GM12874 (cell line): ENCODE results near the gene NAXD.

Experiments
- TF ChIP-seq, protein P1 (sequence below): IDR thresholded peaks from 2 replicates; pipeline ENCODE4 v1.5.1; 2011; ENCODE audit warnings: low read depth, mild to moderate bottlenecking, control low read depth, low read length, moderate library complexity; ENCODE audit not compliant: insufficient read depth

Gene NAXD

GRCh38 chr13:110644892-110645521 is 29.7 kb downstream of the NAXD start:
- TF ChIP-seq, protein P1, sequence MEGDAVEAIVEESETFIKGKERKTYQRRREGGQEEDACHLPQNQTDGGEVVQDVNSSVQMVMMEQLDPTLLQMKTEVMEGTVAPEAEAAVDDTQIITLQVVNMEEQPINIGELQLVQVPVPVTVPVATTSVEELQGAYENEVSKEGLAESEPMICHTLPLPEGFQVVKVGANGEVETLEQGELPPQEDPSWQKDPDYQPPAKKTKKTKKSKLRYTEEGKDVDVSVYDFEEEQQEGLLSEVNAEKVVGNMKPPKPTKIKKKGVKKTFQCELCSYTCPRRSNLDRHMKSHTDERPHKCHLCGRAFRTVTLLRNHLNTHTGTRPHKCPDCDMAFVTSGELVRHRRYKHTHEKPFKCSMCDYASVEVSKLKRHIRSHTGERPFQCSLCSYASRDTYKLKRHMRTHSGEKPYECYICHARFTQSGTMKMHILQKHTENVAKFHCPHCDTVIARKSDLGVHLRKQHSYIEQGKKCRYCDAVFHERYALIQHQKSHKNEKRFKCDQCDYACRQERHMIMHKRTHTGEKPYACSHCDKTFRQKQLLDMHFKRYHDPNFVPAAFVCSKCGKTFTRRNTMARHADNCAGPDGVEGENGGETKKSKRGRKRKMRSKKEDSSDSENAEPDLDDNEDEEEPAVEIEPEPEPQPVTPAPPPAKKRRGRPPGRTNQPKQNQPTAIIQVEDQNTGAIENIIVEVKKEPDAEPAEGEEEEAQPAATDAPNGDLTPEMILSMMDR: peak; percentile 55

DNA sequence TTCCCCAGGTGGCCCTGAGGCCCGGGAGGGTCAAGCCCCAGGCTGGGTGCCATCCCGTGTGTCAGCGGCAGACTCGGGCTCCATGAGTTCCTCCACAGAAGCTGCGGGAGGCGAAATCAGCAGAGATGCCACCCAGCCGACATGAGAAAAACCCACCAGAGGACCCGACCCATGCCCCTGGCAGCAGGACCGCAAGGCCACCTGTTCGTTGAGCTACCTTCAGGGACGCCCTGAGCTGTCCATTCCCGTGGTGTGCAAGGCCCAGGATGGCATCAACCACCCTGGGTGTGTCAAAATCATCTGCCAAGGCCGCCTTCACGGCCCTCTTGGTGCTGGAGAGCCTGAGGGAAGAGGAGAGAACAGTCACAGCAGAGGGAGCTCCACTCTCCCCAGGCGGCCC is 30.4 kb downstream of the NAXD start:
- TF ChIP-seq, protein P1: no peak

- TF ChIP-seq, protein P1: no peak
Measured at GRCh38 chr13:110646442-110647364, 31.4 kb downstream of the NAXD start.

DNA sequence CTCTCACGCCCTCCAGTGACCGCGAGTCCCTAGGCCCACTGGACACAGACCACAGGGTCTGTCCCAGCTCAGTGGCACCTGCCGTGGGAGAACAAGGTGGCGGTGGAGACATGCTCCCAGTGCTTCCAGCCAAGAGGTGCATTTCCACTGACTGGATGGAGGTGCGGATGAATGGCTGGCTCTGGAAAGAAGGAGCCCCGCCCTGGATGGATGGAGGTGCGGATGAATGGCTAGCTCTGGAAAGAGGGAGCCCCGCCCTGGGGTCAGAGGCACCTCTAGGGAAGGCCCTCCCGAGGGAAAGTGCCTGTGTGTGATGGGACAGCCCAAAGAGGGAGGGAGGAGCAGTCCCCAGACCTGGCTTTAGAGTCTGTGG is 32.0 kb downstream of the NAXD start:
- TF ChIP-seq, protein P1: no peak

- TF ChIP-seq, protein P1: no peak
Measured at GRCh38 chr13:110648146-110648819, 32.9 kb downstream of the NAXD start.

DNA sequence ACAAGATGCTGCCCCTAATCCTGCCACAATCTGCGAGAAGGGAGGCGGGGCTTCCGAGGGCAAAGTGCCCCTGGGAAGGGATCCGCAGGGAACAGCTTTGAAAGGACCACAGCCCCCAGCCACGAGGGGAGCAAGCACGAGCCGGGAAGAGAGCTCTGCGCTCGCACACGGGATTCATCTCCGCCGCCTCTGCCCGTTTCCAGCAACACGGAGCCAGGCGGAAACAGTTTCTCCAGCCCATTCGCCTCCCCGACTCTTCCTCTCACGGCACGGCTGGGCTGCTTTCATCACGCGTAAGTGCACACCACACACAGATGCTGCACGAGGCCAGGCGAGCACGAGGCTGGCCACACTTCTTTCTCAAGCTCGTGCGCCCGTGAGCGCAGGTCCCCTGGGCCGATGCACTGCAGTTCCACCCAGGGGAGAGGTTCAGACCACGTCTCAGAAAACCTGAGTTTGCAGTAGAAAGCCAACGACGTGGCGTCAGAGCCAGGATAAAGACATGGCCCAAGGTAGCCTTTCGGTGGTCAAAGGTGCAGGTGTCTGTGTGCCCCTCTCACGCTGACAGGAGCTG is 33.6 kb downstream of the NAXD start:
- TF ChIP-seq, protein P1: no peak

GRCh38 chr13:110649551-110649950 is 34.2 kb downstream of the NAXD start:
- TF ChIP-seq, protein P1: no peak
